ENCODE data around the gene ACAT1. TPM values are rescaled to one million over a fixed set of nuclear protein-coding genes. Genes with fewer than 3 reads are reported as not detected.

ACAT1 gene
- total and polyA plus RNA-seq, 10 of the 15 experiments (the other 5 are each of a cell fraction or from before 2014, with no cell fraction given) = 57.1 to 139 (median 91.2) TPM

GRCh38 chr11:108121274-108122155, at the start of gene ACAT1 (continued):
- TF ChIP-seq NKRF (conservative IDR thresholded peaks at IDR 0.05) = peak; percentile 81

GRCh38 chr11:108084811-108085210, 36.6 kb upstream of the ACAT1 start:
- H3K9me3 ChIP-seq (replicated peaks; ENCODE audit: control insufficient read depth, insufficient read depth, low read length) = no peaks in the 10 kb centered on the region
- H4K20me1 ChIP-seq (ENCODE audit: control insufficient read depth, insufficient read depth) = no peaks in the 10 kb centered on the region
- TF ChIP-seq MAX (IDR thresholded peaks at IDR 0.05; ENCODE audit: low read depth, low read length) (no peak), GATAD2B (conservative IDR thresholded peaks at IDR 0.05; ENCODE audit: low read depth) (no peak), CUX1 (IDR thresholded peaks at IDR 0.05; ENCODE audit: insufficient replicate concordance, low read depth, low read length) (no peak)
- BruUV-seq (replicated peaks) = no TSS peak
- no peaks in the 10 kb centered on the region for H3K79me2 ChIP-seq (ENCODE audit: control insufficient read depth, insufficient read depth, low read length)
- H3K27me3 ChIP-seq (replicated peaks in 1 of 2; ENCODE audit: control insufficient read depth in 2 of 2, insufficient read depth in 2 of 2, low read length in 1 of 2) = no peaks in the 10 kb centered on the region
- intact Hi-C loops (cut with micrococcal nuclease; ENCODE audit: unreplicated experiment) = no loop called here
- in situ Hi-C loops (cut with MboI) = no loop called here
- H3K4me3 ChIP-seq = no peak overlapping the region
- ChIA-PET POLR2A (no interaction called here), CTCF (interaction anchor here (1.3 to 1.4 kb wide), 2 partner anchors 13 to 77 kb away, joined by 4 to 5 read pairs; no protein-coding TSS in a partner anchor), SMC1A (ENCODE audit: uncharacterized antibody, unreplicated experiment) (interaction anchor here (1.7 kb wide), 1 partner anchor 10 kb away, joined by 5 read pairs; no protein-coding TSS in a partner anchor), RAD21 (ENCODE audit: unreplicated experiment) (no interaction called here)
- peaks cover 4 to 8% of the 10 kb centered on the region in 2 experiments; a peak in 3 of 4 replicates for H3K36me3 ChIP-seq (ENCODE audit: control insufficient read depth in 2 of 2, insufficient read depth in 2 of 2, low read length in 1 of 2)
- H3K4me1 ChIP-seq (ENCODE audit: control insufficient read depth, insufficient read depth, low read length) = no peaks in the 10 kb centered on the region
- no peak overlapping the region for H2AFZ ChIP-seq (ENCODE audit: control insufficient read depth, low read depth, low read length)
- ATAC-seq (no peak), FAIRE-seq (no peak), DNase-seq (ENCODE audit: low read depth, low spot score) (no peak)
- no peak overlapping the region for H3K4me2 ChIP-seq (ENCODE audit: control insufficient read depth, insufficient read depth)
- H3K9ac ChIP-seq (ENCODE audit: control insufficient read depth, insufficient read depth, low read length) = no peak overlapping the region
- no peak overlapping the region for H3K27ac ChIP-seq (ENCODE audit: control insufficient read depth, insufficient read depth)
- 91% methylated on average over 1 of the region's 1 CpG for WGBS (ENCODE audit: insufficient coverage, insufficient replicate concordance, low lambda C conversion rate, missing lambda C conversion rate)
